SK-N-SH (cell line): ENCODE measurements around the gene RAB20.

Experiments
- EP300 ChIP-seq, 2 experiments: IDR thresholded peaks; 2 replicates each; pipeline versions ENCODE4 v1.4.0 to v1.6.1; 2012; ENCODE audit warnings: borderline replicate concordance in 1 of 2, low read depth in 1 of 2, low read length in 1 of 2
- FOSL2 ChIP-seq: IDR thresholded peaks from 2 replicates; pipeline ENCODE4 v1.4.0; 2012; ENCODE audit warnings: low read depth, mild to moderate bottlenecking, moderate library complexity, borderline replicate concordance
- MXI1 ChIP-seq: IDR thresholded peaks from 2 replicates; pipeline ENCODE4 v1.6.1; 2012; ENCODE audit warnings: mild to moderate bottlenecking, low read depth, low read length, improper control_type of control experiment
- NFIC ChIP-seq: IDR thresholded peaks from 2 replicates; pipeline ENCODE4 v1.4.0; 2012; ENCODE audit warnings: borderline replicate concordance
- POLR2AphosphoS5 ChIP-seq: IDR thresholded peaks from 2 replicates; pipeline ENCODE4 v1.6.1; 2012; ENCODE audit warnings: low read depth, low read length
- TAF1 ChIP-seq: IDR thresholded peaks from 2 replicates; pipeline ENCODE4 v1.6.1; 2012; ENCODE audit warnings: low read depth, mild to moderate bottlenecking, low read length, moderate library complexity, borderline replicate concordance
- TF ChIP-seq, protein P1 (sequence below): fragments of 200-600 bp; sonication (generic); IDR thresholded peaks from 2 replicates; pipeline ENCODE4 v1.6.1; 2017; ENCODE audit warnings: antibody characterized with exemption, mild to moderate bottlenecking, moderate library complexity
- TF ChIP-seq, protein P2 (sequence below): fragments of 150-350 bp; IDR thresholded peaks from 2 replicates; pipeline ENCODE4 v1.6.1; 2017; ENCODE audit warnings: antibody characterized with exemption, low read length, low read depth, borderline replicate concordance
- TF ChIP-seq, protein P3 (sequence below): IDR thresholded peaks from 2 replicates; pipeline ENCODE4 v1.4.0; 2012; ENCODE audit warnings: low read depth, borderline replicate concordance
- TF ChIP-seq, protein P4 (sequence below): IDR thresholded peaks from 2 replicates; pipeline ENCODE4 v1.6.1; 2012; ENCODE audit warnings: mild to moderate bottlenecking, low read depth, low read length, moderate library complexity
- TF ChIP-seq, protein P5 (sequence below): IDR thresholded peaks from 2 replicates; pipeline ENCODE4 v1.4.0; 2012; ENCODE audit warnings: low read depth

DNA sequence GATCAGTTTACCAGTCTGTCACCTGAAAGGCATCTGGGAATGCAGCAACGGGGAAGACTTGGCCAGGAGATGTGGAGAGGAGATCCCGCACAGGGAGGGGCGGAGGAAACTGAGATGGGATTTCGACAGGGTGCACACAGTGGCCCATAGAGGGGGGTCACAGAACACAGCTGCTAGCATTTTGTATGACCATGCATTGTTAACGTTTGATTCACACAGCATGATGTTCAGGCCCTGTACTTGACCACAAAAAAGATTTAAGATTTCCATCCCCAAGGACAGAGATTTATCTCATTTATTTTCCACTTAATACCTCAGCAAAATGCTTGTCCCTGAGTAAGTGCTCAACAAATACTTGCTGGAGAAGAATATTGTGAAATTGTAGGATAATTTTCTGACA is 63.2 kb downstream of the RAB20 start:
- TF ChIP-seq, protein P1, sequence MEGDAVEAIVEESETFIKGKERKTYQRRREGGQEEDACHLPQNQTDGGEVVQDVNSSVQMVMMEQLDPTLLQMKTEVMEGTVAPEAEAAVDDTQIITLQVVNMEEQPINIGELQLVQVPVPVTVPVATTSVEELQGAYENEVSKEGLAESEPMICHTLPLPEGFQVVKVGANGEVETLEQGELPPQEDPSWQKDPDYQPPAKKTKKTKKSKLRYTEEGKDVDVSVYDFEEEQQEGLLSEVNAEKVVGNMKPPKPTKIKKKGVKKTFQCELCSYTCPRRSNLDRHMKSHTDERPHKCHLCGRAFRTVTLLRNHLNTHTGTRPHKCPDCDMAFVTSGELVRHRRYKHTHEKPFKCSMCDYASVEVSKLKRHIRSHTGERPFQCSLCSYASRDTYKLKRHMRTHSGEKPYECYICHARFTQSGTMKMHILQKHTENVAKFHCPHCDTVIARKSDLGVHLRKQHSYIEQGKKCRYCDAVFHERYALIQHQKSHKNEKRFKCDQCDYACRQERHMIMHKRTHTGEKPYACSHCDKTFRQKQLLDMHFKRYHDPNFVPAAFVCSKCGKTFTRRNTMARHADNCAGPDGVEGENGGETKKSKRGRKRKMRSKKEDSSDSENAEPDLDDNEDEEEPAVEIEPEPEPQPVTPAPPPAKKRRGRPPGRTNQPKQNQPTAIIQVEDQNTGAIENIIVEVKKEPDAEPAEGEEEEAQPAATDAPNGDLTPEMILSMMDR: no peak
- TF ChIP-seq TAF1 (no peak), POLR2AphosphoS5 (no peak), MXI1 (no peak), NFIC (no peak), EP300 (IDR thresholded peaks at IDR 0.05; ENCODE audit: borderline replicate concordance in 1 of 2, low read depth in 1 of 2, low read length in 1 of 2) (no peak), FOSL2 (no peak)
- TF ChIP-seq, protein P2, sequence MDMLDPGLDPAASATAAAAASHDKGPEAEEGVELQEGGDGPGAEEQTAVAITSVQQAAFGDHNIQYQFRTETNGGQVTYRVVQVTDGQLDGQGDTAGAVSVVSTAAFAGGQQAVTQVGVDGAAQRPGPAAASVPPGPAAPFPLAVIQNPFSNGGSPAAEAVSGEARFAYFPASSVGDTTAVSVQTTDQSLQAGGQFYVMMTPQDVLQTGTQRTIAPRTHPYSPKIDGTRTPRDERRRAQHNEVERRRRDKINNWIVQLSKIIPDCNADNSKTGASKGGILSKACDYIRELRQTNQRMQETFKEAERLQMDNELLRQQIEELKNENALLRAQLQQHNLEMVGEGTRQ: no peak
- TF ChIP-seq, protein P3, sequence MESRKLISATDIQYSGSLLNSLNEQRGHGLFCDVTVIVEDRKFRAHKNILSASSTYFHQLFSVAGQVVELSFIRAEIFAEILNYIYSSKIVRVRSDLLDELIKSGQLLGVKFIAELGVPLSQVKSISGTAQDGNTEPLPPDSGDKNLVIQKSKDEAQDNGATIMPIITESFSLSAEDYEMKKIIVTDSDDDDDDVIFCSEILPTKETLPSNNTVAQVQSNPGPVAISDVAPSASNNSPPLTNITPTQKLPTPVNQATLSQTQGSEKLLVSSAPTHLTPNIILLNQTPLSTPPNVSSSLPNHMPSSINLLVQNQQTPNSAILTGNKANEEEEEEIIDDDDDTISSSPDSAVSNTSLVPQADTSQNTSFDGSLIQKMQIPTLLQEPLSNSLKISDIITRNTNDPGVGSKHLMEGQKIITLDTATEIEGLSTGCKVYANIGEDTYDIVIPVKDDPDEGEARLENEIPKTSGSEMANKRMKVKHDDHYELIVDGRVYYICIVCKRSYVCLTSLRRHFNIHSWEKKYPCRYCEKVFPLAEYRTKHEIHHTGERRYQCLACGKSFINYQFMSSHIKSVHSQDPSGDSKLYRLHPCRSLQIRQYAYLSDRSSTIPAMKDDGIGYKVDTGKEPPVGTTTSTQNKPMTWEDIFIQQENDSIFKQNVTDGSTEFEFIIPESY: no peak
- TF ChIP-seq, protein P4, sequence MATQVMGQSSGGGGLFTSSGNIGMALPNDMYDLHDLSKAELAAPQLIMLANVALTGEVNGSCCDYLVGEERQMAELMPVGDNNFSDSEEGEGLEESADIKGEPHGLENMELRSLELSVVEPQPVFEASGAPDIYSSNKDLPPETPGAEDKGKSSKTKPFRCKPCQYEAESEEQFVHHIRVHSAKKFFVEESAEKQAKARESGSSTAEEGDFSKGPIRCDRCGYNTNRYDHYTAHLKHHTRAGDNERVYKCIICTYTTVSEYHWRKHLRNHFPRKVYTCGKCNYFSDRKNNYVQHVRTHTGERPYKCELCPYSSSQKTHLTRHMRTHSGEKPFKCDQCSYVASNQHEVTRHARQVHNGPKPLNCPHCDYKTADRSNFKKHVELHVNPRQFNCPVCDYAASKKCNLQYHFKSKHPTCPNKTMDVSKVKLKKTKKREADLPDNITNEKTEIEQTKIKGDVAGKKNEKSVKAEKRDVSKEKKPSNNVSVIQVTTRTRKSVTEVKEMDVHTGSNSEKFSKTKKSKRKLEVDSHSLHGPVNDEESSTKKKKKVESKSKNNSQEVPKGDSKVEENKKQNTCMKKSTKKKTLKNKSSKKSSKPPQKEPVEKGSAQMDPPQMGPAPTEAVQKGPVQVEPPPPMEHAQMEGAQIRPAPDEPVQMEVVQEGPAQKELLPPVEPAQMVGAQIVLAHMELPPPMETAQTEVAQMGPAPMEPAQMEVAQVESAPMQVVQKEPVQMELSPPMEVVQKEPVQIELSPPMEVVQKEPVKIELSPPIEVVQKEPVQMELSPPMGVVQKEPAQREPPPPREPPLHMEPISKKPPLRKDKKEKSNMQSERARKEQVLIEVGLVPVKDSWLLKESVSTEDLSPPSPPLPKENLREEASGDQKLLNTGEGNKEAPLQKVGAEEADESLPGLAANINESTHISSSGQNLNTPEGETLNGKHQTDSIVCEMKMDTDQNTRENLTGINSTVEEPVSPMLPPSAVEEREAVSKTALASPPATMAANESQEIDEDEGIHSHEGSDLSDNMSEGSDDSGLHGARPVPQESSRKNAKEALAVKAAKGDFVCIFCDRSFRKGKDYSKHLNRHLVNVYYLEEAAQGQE: no peak
- TF ChIP-seq, protein P5, sequence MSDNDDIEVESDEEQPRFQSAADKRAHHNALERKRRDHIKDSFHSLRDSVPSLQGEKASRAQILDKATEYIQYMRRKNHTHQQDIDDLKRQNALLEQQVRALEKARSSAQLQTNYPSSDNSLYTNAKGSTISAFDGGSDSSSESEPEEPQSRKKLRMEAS: no peak
